ENCODE data around the gene C6orf136. TPM values are rescaled to one million over a fixed set of nuclear protein-coding genes. Genes with fewer than 3 reads are reported as not detected.
A peak's percentile ranks its signal among the peaks of the same experiment; 100 is the strongest.

The C6orf136 gene
- total RNA-seq, 2 donors from 2014 or later: 71.3 to 83.3 TPM

- no peaks in the 10 kb centered on the region for H3K27me3 ChIP-seq
- no peaks in the 10 kb centered on the region for H3K9me3 ChIP-seq
- peaks cover 9% of the 10 kb centered on the region for H3K4me1 ChIP-seq
- H3K9ac ChIP-seq (ENCODE audit: low read depth in 2 of 2, low read length in 2 of 2): no peak overlapping the region
- H3K36me3 ChIP-seq: peaks cover 4% of the 10 kb centered on the region
- no peak overlapping the region for H3K4me3 ChIP-seq
- TF ChIP-seq CTCF (IDR thresholded peaks at IDR 0.05): no peak
- no peak for DNase-seq
- H3K27ac ChIP-seq: no peak overlapping the region
- intact Hi-C loops (cut with DNase I): loop anchor here (5.0 kb wide), 1 partner anchor 189 kb away; no protein-coding TSS in a partner anchor
These were observed 24.0 kb downstream of the C6orf136 start for GRCh38 chr6:30670760-30671527.

DNA sequence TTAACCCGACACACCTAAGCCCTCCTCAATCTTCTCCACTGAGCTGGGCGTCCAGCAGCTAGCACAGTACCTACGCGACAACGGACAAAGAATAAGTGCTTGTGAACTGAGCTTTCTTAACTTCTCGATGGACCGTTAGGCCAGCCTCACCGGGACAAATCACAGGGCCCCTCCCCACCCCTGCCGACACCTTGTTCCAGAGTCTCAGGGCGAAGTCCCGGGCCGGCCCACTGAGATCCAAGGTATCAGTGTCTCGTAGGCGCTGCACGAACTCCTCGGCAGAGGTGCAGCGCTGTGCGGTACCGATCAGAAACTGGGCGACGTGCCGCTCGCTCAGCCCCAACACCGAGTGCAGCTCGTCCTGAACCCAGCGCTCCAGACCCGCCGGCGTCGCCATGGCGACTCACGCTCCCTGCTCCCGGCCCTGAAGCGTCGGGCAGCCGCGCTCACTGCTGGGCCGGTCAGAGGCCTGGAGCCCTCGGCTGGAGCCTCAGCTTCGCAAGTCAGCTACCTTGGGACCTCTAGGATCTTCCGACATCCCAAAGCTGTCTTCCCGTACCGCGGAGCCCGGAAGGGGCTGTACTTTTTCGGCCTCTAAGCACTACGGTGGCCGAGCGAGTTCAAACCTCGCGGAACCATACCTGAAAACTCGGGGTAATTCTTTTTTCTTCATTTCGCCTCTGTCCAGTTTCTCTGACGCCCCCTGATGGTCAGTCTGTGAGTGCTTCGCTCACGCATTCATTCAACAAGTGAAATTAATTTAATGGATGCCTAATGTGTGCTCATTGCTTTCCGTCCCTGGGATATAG is 25.7 kb downstream of the C6orf136 start, which contains the start of gene DHX16:
Gene DHX16, minus strand, starts transcription at position 562 of the 809 bp plus-strand sequence. Its CDS starts 165 bp downstream, at position 397.
- Histone ChIP-seq H3K9me3 (no peaks in the 10 kb centered on the region), H3K27me3 (no peaks in the 10 kb centered on the region), H3K36me3 (peaks cover 11% of the 10 kb centered on the region), H3K4me3 (peak within 1 kb of the TSS; percentile 96), H3K4me1 (peaks cover 9% of the 10 kb centered on the region), H3K9ac (ENCODE audit: low read depth in 2 of 2, low read length in 2 of 2) (peak within 1 kb of the TSS; percentile 85 to 96), H3K27ac (peak within 1 kb of the TSS; percentile 75)
- intact Hi-C loops (cut with DNase I): loop anchor here (2.0 to 5.0 kb wide), 2 partner anchors 46 to 190 kb away; partner anchors contain the start of gene ATAT1
- TF ChIP-seq CTCF (IDR thresholded peaks at IDR 0.05): peak; percentile 83
- peak; percentile 98 for DNase-seq

DNA sequence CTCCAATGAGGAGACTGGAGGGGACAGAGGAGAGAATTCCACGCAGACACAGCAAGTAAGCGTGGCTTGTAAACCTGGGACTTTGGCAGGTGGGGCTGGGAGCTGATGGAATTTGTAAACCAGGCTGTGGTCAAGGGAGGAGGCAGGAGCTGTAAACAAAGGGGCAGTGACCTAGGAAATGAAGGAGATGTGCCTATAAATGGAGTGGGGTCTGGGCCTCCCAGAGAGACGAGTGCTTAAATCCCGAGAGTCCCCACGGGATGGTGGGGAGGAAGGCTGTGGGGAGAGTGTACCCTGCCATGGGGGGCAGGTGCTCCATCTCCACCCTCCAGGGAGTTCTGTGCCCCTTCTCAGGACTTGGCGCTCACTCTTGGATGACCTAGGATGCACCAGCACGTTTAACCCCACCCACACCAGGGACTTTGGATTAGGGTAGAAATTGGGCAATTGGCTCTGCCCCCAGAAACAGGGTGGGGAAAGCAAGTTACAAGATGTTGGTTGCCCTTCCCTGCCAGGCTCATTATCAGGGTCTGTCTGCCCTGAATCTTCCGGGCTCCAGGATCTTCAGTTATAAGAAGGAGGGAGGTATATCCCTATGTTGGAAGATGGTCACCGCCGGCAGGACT is 29.8 kb downstream of the C6orf136 start:
- intact Hi-C loops (cut with DNase I): no loop called here

GRCh38 chr6:30678964-30679726 is 32.2 kb downstream of the C6orf136 start:
- Histone ChIP-seq H3K36me3 (peaks cover 6% of the 10 kb centered on the region), H3K27me3 (no peaks in the 10 kb centered on the region), H3K9ac (ENCODE audit: low read depth in 2 of 2, low read length in 2 of 2) (peak overlapping the region; percentile 3 to 48), H3K4me1 (peaks cover 4% of the 10 kb centered on the region), H3K4me3 (peak overlapping the region; percentile 53), H3K9me3 (no peaks in the 10 kb centered on the region), H3K27ac (peak overlapping the region; percentile 84)
- TF ChIP-seq CTCF (IDR thresholded peaks at IDR 0.05): peak; percentile 85
- intact Hi-C loops (cut with DNase I): loop anchor here (1.0 to 2.0 kb wide), 2 partner anchors 43 to 52 kb away; no protein-coding TSS in a partner anchor
- DNase-seq: peak; percentile 91

More for the DNA sequence above, 29.8 kb downstream of the C6orf136 start:
- Histone ChIP-seq H3K27me3 (no peaks in the 10 kb centered on the region), H3K9ac (ENCODE audit: low read depth in 2 of 2, low read length in 2 of 2) (no peak overlapping the region), H3K36me3 (peaks cover 6% of the 10 kb centered on the region), H3K4me1 (peaks cover 5% of the 10 kb centered on the region), H3K9me3 (no peaks in the 10 kb centered on the region), H3K27ac (no peak overlapping the region), H3K4me3 (no peak overlapping the region)
- no peak for TF ChIP-seq CTCF (IDR thresholded peaks at IDR 0.05)
- DNase-seq: no peak

Measured in colonic mucosa (tissue), 4 donors.